Astrocyte (in vitro differentiated cells and primary cell): ENCODE results near the gene CLEC16A. TPM values are rescaled to one million over a fixed set of nuclear protein-coding genes. Genes with fewer than 3 reads are reported as not detected.

Experiments used
- DNase-seq: peaks from one replicate; pipeline ENCODE4 v3.0.0-alpha.2; 2010; ENCODE audit warnings: low read depth
- FAIRE-seq: peaks from 2 replicates; lab custom pipeline; 2011; peaks lifted over from hg19 to GRCh38; lab: Jason Lieb, UNC
- H2AFZ ChIP-seq: 2 replicates; pipeline ENCODE4 v1.6.0; 2012; ENCODE audit warnings: low read depth, low read length, inconsistent platforms
- H3K27ac ChIP-seq: 2 replicates; pipeline ENCODE4 v1.5.1; 2011; ENCODE audit warnings: low read depth, low read length, inconsistent platforms
- H3K27me3 ChIP-seq: 2 replicates; pipeline ENCODE4 v1.6.0; 2011; ENCODE audit warnings: low read length, inconsistent platforms; ENCODE audit not compliant: insufficient read depth
- H3K36me3 ChIP-seq: 2 replicates; pipeline ENCODE4 v1.5.1; 2011; ENCODE audit warnings: low read length, inconsistent platforms; ENCODE audit not compliant: insufficient read depth
- H3K4me1 ChIP-seq: 2 replicates; pipeline ENCODE4 v1.5.1; 2011; ENCODE audit warnings: low read length, inconsistent platforms; ENCODE audit not compliant: insufficient read depth
- H3K4me2 ChIP-seq: 2 replicates; pipeline ENCODE4 v1.6.0; 2012; ENCODE audit warnings: low read length, inconsistent platforms
- H3K4me3 ChIP-seq: 2 replicates; pipeline ENCODE4 v1.5.1; 2011; ENCODE audit warnings: low read depth, mild to moderate bottlenecking, low read length, inconsistent platforms; ENCODE audit not compliant: insufficient read depth
- H3K79me2 ChIP-seq: 2 replicates; pipeline ENCODE4 v1.6.0; 2012; ENCODE audit warnings: mild to moderate bottlenecking, low read length, inconsistent platforms; ENCODE audit not compliant: insufficient read depth
- H3K9ac ChIP-seq: 2 replicates; pipeline ENCODE4 v1.6.0; 2012; ENCODE audit warnings: mild to moderate bottlenecking, low read length, inconsistent platforms
- H3K9me3 ChIP-seq: 2 replicates; pipeline ENCODE4 v1.5.1; 2012; ENCODE audit warnings: low read depth, mild to moderate bottlenecking, low read length, inconsistent platforms; ENCODE audit not compliant: insufficient read depth
- H4K20me1 ChIP-seq: 2 replicates; pipeline ENCODE4 v1.6.0; 2012; ENCODE audit warnings: low read length, inconsistent platforms; ENCODE audit not compliant: insufficient read depth
- H3K27ac Mint-ChIP-seq: one replicate; pipeline ENCODE4 v1.8.0; 2021; ENCODE audit warnings: mild to moderate bottlenecking, mixed read lengths; ENCODE audit not compliant: unreplicated experiment
- H3K27me3 Mint-ChIP-seq: one replicate; pipeline ENCODE4 v1.8.0; 2021; ENCODE audit warnings: low read depth, mixed read lengths; ENCODE audit not compliant: unreplicated experiment
- H3K36me3 Mint-ChIP-seq: one replicate; pipeline ENCODE4 v1.8.0; 2021; ENCODE audit warnings: low read depth, mixed read lengths; ENCODE audit not compliant: unreplicated experiment
- H3K4me1 Mint-ChIP-seq: one replicate; pipeline ENCODE4 v1.8.0; 2021; ENCODE audit warnings: low read depth, mixed read lengths; ENCODE audit not compliant: unreplicated experiment
- H3K4me3 Mint-ChIP-seq: one replicate; pipeline ENCODE4 v1.8.0; 2021; ENCODE audit warnings: mild to moderate bottlenecking, moderate library complexity, mixed read lengths; ENCODE audit not compliant: unreplicated experiment
- H3K9me3 Mint-ChIP-seq: one replicate; pipeline ENCODE4 v1.8.0; 2021; ENCODE audit warnings: mild to moderate bottlenecking, mixed read lengths; ENCODE audit not compliant: unreplicated experiment
- CTCF ChIP-seq: IDR thresholded peaks from 2 replicates; pipeline ENCODE4 v1.5.1; 2011; ENCODE audit warnings: low read depth, mild to moderate bottlenecking, inconsistent platforms, low read length, moderate library complexity; ENCODE audit not compliant: insufficient read depth
- EZH2 ChIP-seq: IDR thresholded peaks from 2 replicates; pipeline ENCODE4 v1.6.1; 2012; ENCODE audit warnings: mild to moderate bottlenecking, low read length, inconsistent platforms; ENCODE audit not compliant: insufficient read depth
- total RNA-seq: library from RNA; stranded (reverse); gene quantifications from 2 replicates; pipeline ENCODE4 v1.2.1, GENCODE V29; 2021

The CLEC16A gene
- total RNA-seq, 1 donor from 2014 or later: 31.7 TPM

GRCh38 chr16:11082860-11083388, 138.6 kb downstream of the CLEC16A start:
- FAIRE-seq: no peak
- no peak for DNase-seq
- H2AFZ ChIP-seq: no peak overlapping the region
- no peak overlapping the region for H3K4me2 ChIP-seq
- TF ChIP-seq EZH2 (no peak), CTCF (no peak)
- no peaks in the 10 kb centered on the region for H3K36me3 ChIP-seq
- Mint-ChIP-seq H3K4me1 (peaks cover 50% of the 10 kb centered on the region), H3K36me3 (peaks cover 9% of the 10 kb centered on the region), H3K4me3 (peak overlapping the region; percentile 11), H3K27ac (peak overlapping the region; percentile 9), H3K27me3 (no peaks in the 10 kb centered on the region), H3K9me3 (no peaks in the 10 kb centered on the region)
- no peaks in the 10 kb centered on the region for H3K79me2 ChIP-seq
- H3K4me1 ChIP-seq: peaks cover 55% of the 10 kb centered on the region
- peaks cover 5% of the 10 kb centered on the region for H4K20me1 ChIP-seq
- H3K27me3 ChIP-seq: no peaks in the 10 kb centered on the region
- H3K9ac ChIP-seq: no peak overlapping the region
- H3K9me3 ChIP-seq: no peaks in the 10 kb centered on the region
- no peak overlapping the region for H3K4me3 ChIP-seq
- H3K27ac ChIP-seq: no peak overlapping the region

- TF ChIP-seq CTCF (no peak), EZH2 (no peak)
- Histone ChIP-seq H3K27ac (peak overlapping the region; percentile 81), H3K9me3 (no peaks in the 10 kb centered on the region), H3K79me2 (no peaks in the 10 kb centered on the region), H3K4me2 (peak overlapping the region; percentile 47), H3K9ac (peak overlapping the region; percentile 66), H2AFZ (no peak overlapping the region), H3K36me3 (no peaks in the 10 kb centered on the region), H4K20me1 (peaks cover 3% of the 10 kb centered on the region), H3K4me3 (no peak overlapping the region), H3K27me3 (no peaks in the 10 kb centered on the region), H3K4me1 (peaks cover 46% of the 10 kb centered on the region)
- FAIRE-seq (peak; percentile 68), DNase-seq (peak; percentile 93)
- no peak overlapping the region for H3K4me3 Mint-ChIP-seq
- peaks cover 5% of the 10 kb centered on the region for H3K36me3 Mint-ChIP-seq
- H3K9me3 Mint-ChIP-seq: no peaks in the 10 kb centered on the region
- H3K4me1 Mint-ChIP-seq: peaks cover 39% of the 10 kb centered on the region
- H3K27me3 Mint-ChIP-seq: no peaks in the 10 kb centered on the region
- H3K27ac Mint-ChIP-seq: peak overlapping the region; percentile 17
Measured at GRCh38 chr16:11084484-11084875, 140.1 kb downstream of the CLEC16A start.

- Histone ChIP-seq H3K9ac (peak overlapping the region; percentile 52), H3K27ac (peak overlapping the region; percentile 78), H3K9me3 (no peaks in the 10 kb centered on the region), H3K36me3 (no peaks in the 10 kb centered on the region), H3K4me1 (peaks cover 43% of the 10 kb centered on the region), H3K4me2 (peak overlapping the region; percentile 47), H3K79me2 (no peaks in the 10 kb centered on the region), H3K4me3 (no peak overlapping the region), H2AFZ (no peak overlapping the region), H4K20me1 (peaks cover 3% of the 10 kb centered on the region), H3K27me3 (no peaks in the 10 kb centered on the region)
- Mint-ChIP-seq H3K4me1 (peaks cover 37% of the 10 kb centered on the region), H3K36me3 (peaks cover 1% of the 10 kb centered on the region), H3K4me3 (no peak overlapping the region), H3K27me3 (no peaks in the 10 kb centered on the region), H3K9me3 (no peaks in the 10 kb centered on the region), H3K27ac (peak overlapping the region; percentile 17)
- TF ChIP-seq EZH2 (no peak), CTCF (no peak)
- DNase-seq (peak; percentile 67), FAIRE-seq (no peak)
Measured at GRCh38 chr16:11084876-11085485, 140.6 kb downstream of the CLEC16A start.
